Activated CD8-positive, alpha-beta T cell treated with anti-CD3 and anti-CD28 coated beads for 36 hours (primary cell): ENCODE results near the gene RAB15. TPM values are rescaled to one million over a fixed set of nuclear protein-coding genes. Genes with fewer than 3 reads are reported as not detected.
A peak's percentile ranks its signal among the peaks of the same experiment; 100 is the strongest.

ENCODE experiments used
- ATAC-seq: fragments of 200-7000 bp; cut with Tn5 transposase; one replicate; pipeline ENCODE4 v1.10.0; 2021; ENCODE audit warnings: mild to moderate bottlenecking, moderate library complexity
- CTCF ChIA-PET: fragments of 350-600 bp; sonication (Branson Sonifier 250); formaldehyde crosslinking; loops from one replicate; lab custom pipeline; 2021; ENCODE audit warnings: antibody characterized with exemption; lab: Charles Lee
- POLR2A ChIA-PET: fragments of 350-600 bp; sonication (Branson Sonifier 250); formaldehyde crosslinking; loops from one replicate; lab custom pipeline; 2021; ENCODE audit warnings: antibody characterized with exemption; lab: Charles Lee
- DNase-seq: peaks from one replicate; pipeline ENCODE4 v3.0.0-alpha.2; 2020
- H3K27ac Mint-ChIP-seq: one replicate; pipeline ENCODE4 v1.8.0; 2021; ENCODE audit warnings: mild to moderate bottlenecking, mixed read lengths
- H3K27me3 Mint-ChIP-seq: one replicate; pipeline ENCODE4 v1.8.0; 2021; ENCODE audit warnings: mixed read lengths
- H3K36me3 Mint-ChIP-seq: one replicate; pipeline ENCODE4 v1.8.0; 2021; ENCODE audit warnings: low read depth, mixed read lengths
- H3K4me1 Mint-ChIP-seq: one replicate; pipeline ENCODE4 v1.8.0; 2021; ENCODE audit warnings: low read depth, mixed read lengths
- H3K4me3 Mint-ChIP-seq: one replicate; pipeline ENCODE4 v1.8.0; 2021; ENCODE audit warnings: mild to moderate bottlenecking, moderate library complexity, mixed read lengths
- H3K9me3 Mint-ChIP-seq: one replicate; pipeline ENCODE4 v1.8.0; 2021; ENCODE audit warnings: mixed read lengths
- intact Hi-C: fragments of 100-400 bp; cut with micrococcal nuclease; formaldehyde crosslinking; loops from one replicate; pipeline ENCODE4 v1.10.0; 2022
- total RNA-seq, 2 experiments: library from RNA; stranded (reverse); gene quantifications; one replicate each; pipeline ENCODE4 v1.2.3, GENCODE V29; 2021
- TF ChIP-seq, protein P1 (sequence below): fragments of 200-600 bp; IDR thresholded peaks from one replicate; pipeline ENCODE4 v1.8.0; 2022; ENCODE audit warnings: antibody characterized with exemption, mild to moderate bottlenecking

RAB15 gene
- total RNA-seq, 2 experiments from 2014 or later: 2.1 to 2.3 TPM

DNA sequence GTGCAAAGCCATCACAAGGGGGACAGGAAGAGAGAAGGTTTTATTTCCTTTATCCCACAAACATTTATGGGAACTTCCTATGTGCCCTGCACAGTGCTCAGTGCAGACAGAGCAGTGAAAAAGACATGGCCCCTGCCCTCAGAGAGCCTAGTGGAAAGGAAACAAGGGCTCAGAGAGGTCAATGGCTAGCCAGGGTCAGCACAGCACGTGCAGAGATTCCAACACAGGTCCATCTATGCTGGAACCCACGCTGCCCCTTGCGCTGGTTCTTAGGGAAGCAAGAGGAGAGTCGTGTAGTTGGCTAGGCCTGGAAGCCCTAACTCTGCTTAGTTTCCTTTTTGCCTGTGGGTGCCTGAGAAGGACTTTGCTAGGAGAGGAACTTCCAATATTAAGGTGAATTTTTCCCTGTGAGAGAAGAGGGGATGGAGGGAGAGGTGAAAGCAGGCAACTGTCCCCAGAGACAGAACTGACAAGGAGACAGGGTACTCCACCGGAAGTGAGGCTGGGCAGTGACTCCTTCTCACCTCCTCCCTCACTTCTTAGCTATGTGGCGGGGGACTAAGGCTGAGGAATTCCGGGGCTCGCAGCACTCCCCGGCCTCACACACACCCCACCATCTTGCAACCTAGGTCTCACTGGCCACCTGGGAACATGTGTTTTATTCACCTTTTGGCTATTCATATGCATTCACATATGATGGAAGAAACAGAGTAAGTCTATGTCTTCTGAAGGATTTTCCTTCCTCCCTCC lies 17.5 kb downstream of the RAB15 start:
- no peaks in the 10 kb centered on the region for H3K27me3 Mint-ChIP-seq
- intact Hi-C loops: no loop called here
- no peaks in the 10 kb centered on the region for H3K9me3 Mint-ChIP-seq
- no peaks in the 10 kb centered on the region for H3K36me3 Mint-ChIP-seq
- ATAC-seq: no peak
- no peak for DNase-seq
- H3K4me1 Mint-ChIP-seq: peaks cover 2% of the 10 kb centered on the region
- POLR2A ChIA-PET: no interaction called here
- H3K27ac Mint-ChIP-seq: no peak overlapping the region
- TF ChIP-seq, protein P1, sequence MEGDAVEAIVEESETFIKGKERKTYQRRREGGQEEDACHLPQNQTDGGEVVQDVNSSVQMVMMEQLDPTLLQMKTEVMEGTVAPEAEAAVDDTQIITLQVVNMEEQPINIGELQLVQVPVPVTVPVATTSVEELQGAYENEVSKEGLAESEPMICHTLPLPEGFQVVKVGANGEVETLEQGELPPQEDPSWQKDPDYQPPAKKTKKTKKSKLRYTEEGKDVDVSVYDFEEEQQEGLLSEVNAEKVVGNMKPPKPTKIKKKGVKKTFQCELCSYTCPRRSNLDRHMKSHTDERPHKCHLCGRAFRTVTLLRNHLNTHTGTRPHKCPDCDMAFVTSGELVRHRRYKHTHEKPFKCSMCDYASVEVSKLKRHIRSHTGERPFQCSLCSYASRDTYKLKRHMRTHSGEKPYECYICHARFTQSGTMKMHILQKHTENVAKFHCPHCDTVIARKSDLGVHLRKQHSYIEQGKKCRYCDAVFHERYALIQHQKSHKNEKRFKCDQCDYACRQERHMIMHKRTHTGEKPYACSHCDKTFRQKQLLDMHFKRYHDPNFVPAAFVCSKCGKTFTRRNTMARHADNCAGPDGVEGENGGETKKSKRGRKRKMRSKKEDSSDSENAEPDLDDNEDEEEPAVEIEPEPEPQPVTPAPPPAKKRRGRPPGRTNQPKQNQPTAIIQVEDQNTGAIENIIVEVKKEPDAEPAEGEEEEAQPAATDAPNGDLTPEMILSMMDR: no peak
- no peak overlapping the region for H3K4me3 Mint-ChIP-seq
- CTCF ChIA-PET: no interaction called here

DNA sequence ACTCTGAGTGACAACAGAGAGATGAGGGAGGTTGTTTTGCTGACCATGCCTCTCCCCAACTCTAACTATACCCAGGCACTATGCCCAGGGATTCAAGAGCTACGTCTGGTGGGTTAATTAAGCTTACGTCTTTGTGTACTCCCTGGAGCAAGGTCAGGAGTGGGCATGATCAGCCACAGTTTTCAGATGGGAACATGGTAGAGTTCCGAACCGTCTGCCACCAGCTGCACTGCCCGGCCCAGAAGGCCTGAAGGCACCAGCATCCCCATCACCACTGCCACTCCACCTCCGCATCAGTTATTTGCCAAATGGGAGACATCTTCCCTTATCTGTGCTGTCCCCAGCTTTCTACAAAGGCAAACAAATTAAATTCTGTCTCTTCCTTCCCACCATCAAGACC lies 18.5 kb downstream of the RAB15 start:
- no peaks in the 10 kb centered on the region for H3K9me3 Mint-ChIP-seq
- no peak overlapping the region for H3K27ac Mint-ChIP-seq
- ATAC-seq (no peak), DNase-seq (no peak)
- intact Hi-C loops: no loop called here
- POLR2A ChIA-PET: no interaction called here
- H3K27me3 Mint-ChIP-seq: no peaks in the 10 kb centered on the region
- TF ChIP-seq, protein P1: no peak
- peaks cover 2% of the 10 kb centered on the region for H3K36me3 Mint-ChIP-seq
- CTCF ChIA-PET: interaction anchor here (0.9 to 1.4 kb wide), 6 partner anchors 9 to 66 kb away, joined by 3 to 4 read pairs (median 3); partner anchors contain the start of gene GPX2
- no peak overlapping the region for H3K4me3 Mint-ChIP-seq
- peaks cover 2% of the 10 kb centered on the region for H3K4me1 Mint-ChIP-seq

DNA sequence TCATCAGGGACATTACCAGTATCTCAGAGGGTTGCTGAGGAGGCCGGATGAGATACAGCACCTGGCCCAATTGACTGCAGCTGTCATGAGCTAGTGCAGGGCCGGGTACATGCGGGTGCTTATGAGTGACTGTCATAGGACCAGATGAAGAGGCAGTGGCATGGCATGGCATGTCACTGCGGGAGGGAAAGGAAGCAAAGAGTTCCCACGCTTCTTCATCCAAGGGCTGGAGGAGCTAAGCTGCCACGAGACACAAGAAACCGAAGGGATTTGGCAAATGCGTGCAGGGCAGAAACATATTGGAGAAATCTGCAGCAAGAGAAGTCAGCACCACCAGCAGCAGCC lies 18.9 kb downstream of the RAB15 start:
- intact Hi-C loops: no loop called here
- H3K27ac Mint-ChIP-seq: no peak overlapping the region
- TF ChIP-seq, protein P1: no peak
- ChIA-PET POLR2A (no interaction called here), CTCF (interaction anchor here (0.9 to 1.4 kb wide), 6 partner anchors 9 to 67 kb away, joined by 3 to 4 read pairs (median 3); partner anchors contain the start of gene GPX2)
- no peak for ATAC-seq
- H3K36me3 Mint-ChIP-seq: peaks cover 2% of the 10 kb centered on the region
- H3K27me3 Mint-ChIP-seq: no peaks in the 10 kb centered on the region
- DNase-seq: no peak
- H3K4me1 Mint-ChIP-seq: peaks cover 2% of the 10 kb centered on the region
- no peak overlapping the region for H3K4me3 Mint-ChIP-seq
- H3K9me3 Mint-ChIP-seq: no peaks in the 10 kb centered on the region

DNA sequence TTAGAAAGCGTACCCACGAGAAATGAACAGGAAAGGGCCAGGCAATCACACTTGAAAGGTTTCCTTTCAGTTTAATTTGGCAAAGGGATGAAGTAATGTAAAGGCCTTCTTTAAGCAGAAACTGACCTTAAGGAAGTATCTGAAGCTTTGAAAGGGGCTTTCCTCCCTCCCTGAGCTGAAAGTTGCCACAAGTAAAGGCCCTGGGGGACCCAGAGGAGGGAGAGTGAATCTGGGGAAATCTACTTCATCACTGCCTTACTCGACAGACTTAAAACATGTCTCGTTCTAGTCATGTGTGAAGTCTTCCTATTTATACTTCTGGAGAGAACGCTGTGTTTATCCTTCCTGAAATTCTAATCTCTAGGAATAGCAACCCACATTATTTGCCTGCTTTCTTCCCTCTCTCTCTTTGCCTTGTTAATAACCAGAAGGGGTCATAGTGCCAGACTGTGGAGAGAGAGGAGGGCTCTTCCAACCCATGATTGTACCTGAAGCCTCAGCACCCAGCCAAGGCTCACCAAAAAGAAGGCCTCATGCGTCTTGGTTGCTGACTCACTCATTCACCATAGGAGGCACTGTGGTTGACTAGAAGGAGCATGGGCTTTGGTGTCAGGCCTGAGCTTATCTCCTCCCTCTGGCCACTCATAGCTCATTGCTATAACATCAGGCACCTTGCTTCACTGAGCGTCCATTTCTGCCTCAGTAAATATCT lies 19.4 kb downstream of the RAB15 start:
- ChIA-PET POLR2A (no interaction called here), CTCF (interaction anchor here (0.9 to 1.4 kb wide), 5 partner anchors 8 to 67 kb away, joined by 3 to 4 read pairs (median 3); partner anchors contain the start of gene GPX2)
- peaks cover 2% of the 10 kb centered on the region for H3K36me3 Mint-ChIP-seq
- ATAC-seq: peak; percentile 61
- no peak overlapping the region for H3K27ac Mint-ChIP-seq
- no peaks in the 10 kb centered on the region for H3K27me3 Mint-ChIP-seq
- peaks cover 2% of the 10 kb centered on the region for H3K4me1 Mint-ChIP-seq
- intact Hi-C loops: no loop called here
- TF ChIP-seq, protein P1: no peak
- DNase-seq: peak; percentile 19
- no peak overlapping the region for H3K4me3 Mint-ChIP-seq
- no peaks in the 10 kb centered on the region for H3K9me3 Mint-ChIP-seq

DNA sequence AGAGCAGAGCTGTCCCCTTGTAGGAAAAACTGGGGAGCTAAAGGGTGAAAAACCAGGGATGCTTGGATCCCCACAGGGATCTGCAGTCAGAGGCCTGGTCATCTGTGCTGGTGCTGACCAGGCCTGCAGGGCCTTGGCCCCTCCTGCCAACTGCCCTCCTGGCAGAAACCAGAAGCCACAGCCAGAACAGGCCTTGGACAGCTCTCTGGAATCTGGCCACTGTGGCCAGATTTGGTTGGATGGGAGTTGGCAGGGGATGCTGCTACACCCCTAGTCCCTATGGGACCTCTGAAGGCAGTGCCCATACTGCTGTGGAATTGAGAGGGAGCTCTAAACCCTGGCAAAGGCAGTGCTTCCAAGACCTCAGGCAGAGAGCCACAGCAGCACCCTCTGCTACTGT lies 20.4 kb downstream of the RAB15 start:
- Mint-ChIP-seq H3K4me3 (no peak overlapping the region), H3K27ac (no peak overlapping the region)

More for the DNA sequence above, 20.4 kb downstream of the RAB15 start:
- H3K27me3 Mint-ChIP-seq: no peaks in the 10 kb centered on the region
- H3K4me1 Mint-ChIP-seq: peaks cover 5% of the 10 kb centered on the region
- TF ChIP-seq, protein P1: no peak
- intact Hi-C loops: no loop called here
- H3K9me3 Mint-ChIP-seq: no peaks in the 10 kb centered on the region
- DNase-seq (no peak), ATAC-seq (no peak)
- ChIA-PET POLR2A (no interaction called here), CTCF (no interaction called here)
- H3K36me3 Mint-ChIP-seq: peaks cover 2% of the 10 kb centered on the region
